HG03139 (cell line): ENCODE results near the gene EMSY.

Source experiments
- ATAC-seq: cut with Tn5 transposase; IDR thresholded peaks from one replicate; pipeline ENCODE4 v1.9.1; 2021; ENCODE audit not compliant: unreplicated experiment

Gene EMSY

GRCh38 chr11:76455931-76456330 lies 11.1 kb downstream of the EMSY start:
- ATAC-seq = no peak

- ATAC-seq = no peak
Observed at GRCh38 chr11:76456571-76456970, 11.8 kb downstream of the EMSY start.

GRCh38 chr11:76459299-76459698 lies 14.5 kb downstream of the EMSY start:
- no peak for ATAC-seq

GRCh38 chr11:76459846-76460245 lies 15.0 kb downstream of the EMSY start:
- no peak for ATAC-seq

- ATAC-seq = no peak
Observed at GRCh38 chr11:76462317-76462716, 17.5 kb downstream of the EMSY start.

GRCh38 chr11:76465701-76466100 lies 20.9 kb downstream of the EMSY start:
- no peak for ATAC-seq

GRCh38 chr11:76466666-76467065 lies 21.8 kb downstream of the EMSY start:
- ATAC-seq = no peak

GRCh38 chr11:76469141-76469540 lies 24.3 kb downstream of the EMSY start:
- ATAC-seq = no peak

GRCh38 chr11:76471382-76471781 lies 26.6 kb downstream of the EMSY start:
- ATAC-seq = no peak

GRCh38 chr11:76480241-76480640 lies 35.4 kb downstream of the EMSY start:
- no peak for ATAC-seq

GRCh38 chr11:76491644-76492043 lies 46.8 kb downstream of the EMSY start:
- no peak for ATAC-seq

GRCh38 chr11:76493040-76493439 lies 48.2 kb downstream of the EMSY start:
- no peak for ATAC-seq

GRCh38 chr11:76493626-76494539 lies 49.1 kb downstream of the EMSY start:
- ATAC-seq = no peak

- no peak for ATAC-seq
Observed at GRCh38 chr11:76495019-76495418, 50.2 kb downstream of the EMSY start.

GRCh38 chr11:76496174-76496573 lies 51.4 kb downstream of the EMSY start:
- ATAC-seq = no peak

- no peak for ATAC-seq
Observed at GRCh38 chr11:76501526-76502202, 56.8 kb downstream of the EMSY start.

GRCh38 chr11:76506833-76507232 lies 62.0 kb downstream of the EMSY start:
- no peak for ATAC-seq

- ATAC-seq = no peak
Observed at GRCh38 chr11:76510060-76511047, 65.5 kb downstream of the EMSY start.

- no peak for ATAC-seq
Observed at GRCh38 chr11:76512851-76513653, 68.2 kb downstream of the EMSY start.

- no peak for ATAC-seq
Observed at GRCh38 chr11:76513654-76514034, 68.8 kb downstream of the EMSY start.
